Measurements from ENCODE around the gene KDM4C.

KDM4C gene

DNA sequence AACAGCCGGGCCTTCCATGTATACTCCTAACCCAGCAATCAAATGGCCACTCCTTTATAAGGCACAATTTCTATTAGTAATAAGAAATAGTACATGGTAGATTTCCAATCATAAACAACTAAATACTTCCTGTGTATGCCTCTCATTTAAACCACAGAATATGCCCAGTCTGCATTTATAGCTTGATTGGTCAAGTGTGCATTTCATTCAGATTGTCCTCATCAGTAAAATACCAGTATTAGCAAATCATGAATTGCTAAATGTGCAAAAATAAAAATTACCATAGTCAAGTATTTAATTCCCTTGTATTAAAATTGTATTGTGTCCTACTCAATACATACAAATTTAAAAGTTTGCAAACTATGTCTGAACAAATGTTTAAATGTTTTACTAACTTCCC is 406.2 kb downstream of the KDM4C start:
- H3K4me3 ChIP-seq (replicated peaks in 1 of 2; ENCODE audit: low read depth in 2 of 2, low read length in 2 of 2), result no peak overlapping the region
- TF ChIP-seq, protein P1, sequence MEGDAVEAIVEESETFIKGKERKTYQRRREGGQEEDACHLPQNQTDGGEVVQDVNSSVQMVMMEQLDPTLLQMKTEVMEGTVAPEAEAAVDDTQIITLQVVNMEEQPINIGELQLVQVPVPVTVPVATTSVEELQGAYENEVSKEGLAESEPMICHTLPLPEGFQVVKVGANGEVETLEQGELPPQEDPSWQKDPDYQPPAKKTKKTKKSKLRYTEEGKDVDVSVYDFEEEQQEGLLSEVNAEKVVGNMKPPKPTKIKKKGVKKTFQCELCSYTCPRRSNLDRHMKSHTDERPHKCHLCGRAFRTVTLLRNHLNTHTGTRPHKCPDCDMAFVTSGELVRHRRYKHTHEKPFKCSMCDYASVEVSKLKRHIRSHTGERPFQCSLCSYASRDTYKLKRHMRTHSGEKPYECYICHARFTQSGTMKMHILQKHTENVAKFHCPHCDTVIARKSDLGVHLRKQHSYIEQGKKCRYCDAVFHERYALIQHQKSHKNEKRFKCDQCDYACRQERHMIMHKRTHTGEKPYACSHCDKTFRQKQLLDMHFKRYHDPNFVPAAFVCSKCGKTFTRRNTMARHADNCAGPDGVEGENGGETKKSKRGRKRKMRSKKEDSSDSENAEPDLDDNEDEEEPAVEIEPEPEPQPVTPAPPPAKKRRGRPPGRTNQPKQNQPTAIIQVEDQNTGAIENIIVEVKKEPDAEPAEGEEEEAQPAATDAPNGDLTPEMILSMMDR (IDR thresholded peaks at IDR 0.05; ENCODE audit: low read depth, low read length), result no peak
- no peak for DNase-seq (ENCODE audit: low read depth in 2 of 2)

DNA sequence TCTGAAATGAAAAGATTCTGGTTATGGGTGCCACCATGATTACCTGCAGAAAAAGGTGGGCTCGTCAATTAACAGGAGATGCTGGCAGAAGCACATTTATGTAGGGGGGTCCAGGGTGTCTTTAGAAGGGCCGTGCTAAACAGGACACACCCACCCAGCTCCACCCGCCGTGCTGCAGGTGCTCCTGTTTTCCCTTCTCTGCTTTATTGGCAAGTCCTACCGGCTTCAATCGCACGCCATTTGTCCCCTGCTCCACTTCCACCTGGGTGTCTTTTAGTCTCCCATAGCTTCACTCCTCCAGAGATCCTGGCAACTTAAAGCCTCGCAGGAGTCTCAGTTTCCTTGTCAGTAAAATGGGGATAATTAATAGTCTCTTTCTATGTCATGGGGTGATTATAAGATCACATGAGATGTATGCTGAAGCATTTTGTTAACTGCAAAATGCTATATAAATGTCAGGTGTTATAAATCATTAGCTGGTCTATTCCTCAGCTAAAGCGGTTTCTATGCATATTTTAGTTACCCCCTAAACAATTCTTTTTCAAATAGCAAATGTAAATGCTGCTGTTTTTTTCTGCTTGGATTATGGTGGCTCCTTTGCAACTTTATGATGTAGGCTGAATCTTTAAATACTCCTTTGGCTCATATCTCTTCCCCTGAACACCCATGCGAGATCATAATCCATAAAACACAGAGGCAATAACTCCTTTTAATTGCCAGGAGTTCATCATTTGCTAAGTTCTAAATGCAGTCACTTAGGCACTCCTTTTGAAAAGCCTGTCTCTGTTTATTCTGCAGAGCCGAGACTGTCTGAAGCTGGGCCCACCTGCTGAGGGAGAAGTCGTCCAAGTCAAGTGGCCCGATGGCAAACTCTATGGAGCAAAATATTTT is 406.9 kb downstream of the KDM4C start:
- DNase-seq (ENCODE audit: low read depth in 2 of 2), result no peak
- TF ChIP-seq, protein P1 (IDR thresholded peaks at IDR 0.05; ENCODE audit: low read depth, low read length), result no peak
- no peak overlapping the region for H3K4me3 ChIP-seq (replicated peaks in 1 of 2; ENCODE audit: low read depth in 2 of 2, low read length in 2 of 2)

DNA sequence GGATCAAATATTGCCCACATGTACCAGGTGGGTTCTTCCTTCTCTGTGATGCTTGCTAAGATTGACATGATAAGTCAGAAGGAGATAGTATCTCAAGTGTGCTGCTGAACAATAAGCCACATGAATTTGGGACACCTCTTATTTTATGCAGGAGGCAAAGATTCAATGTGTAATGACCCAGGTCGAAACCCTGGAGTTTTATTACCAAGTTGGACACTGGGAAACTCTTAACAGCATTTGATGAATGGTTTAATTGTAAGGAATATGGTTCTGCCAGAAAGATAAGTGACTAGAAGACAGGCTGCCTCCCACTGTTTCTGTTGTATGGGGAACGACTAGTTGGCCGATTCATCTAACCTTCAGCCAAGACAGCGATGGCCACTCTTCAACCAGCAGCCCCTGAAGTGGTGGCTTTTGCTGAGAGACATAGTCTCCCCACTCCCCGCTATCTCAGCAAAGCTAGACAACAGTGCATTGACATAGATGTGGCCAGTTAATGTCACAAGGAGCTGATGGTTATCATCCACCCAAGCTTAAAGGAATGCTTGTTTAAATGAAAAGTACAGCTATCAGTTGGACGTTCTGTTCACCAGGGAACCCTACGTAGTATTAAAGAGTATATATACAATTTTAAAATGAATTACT is 407.7 kb downstream of the KDM4C start:
- H3K4me3 ChIP-seq (replicated peaks in 1 of 2; ENCODE audit: low read depth in 2 of 2, low read length in 2 of 2), result no peak overlapping the region
- DNase-seq (ENCODE audit: low read depth in 2 of 2), result no peak
- TF ChIP-seq, protein P1 (IDR thresholded peaks at IDR 0.05; ENCODE audit: low read depth, low read length), result no peak

DNA sequence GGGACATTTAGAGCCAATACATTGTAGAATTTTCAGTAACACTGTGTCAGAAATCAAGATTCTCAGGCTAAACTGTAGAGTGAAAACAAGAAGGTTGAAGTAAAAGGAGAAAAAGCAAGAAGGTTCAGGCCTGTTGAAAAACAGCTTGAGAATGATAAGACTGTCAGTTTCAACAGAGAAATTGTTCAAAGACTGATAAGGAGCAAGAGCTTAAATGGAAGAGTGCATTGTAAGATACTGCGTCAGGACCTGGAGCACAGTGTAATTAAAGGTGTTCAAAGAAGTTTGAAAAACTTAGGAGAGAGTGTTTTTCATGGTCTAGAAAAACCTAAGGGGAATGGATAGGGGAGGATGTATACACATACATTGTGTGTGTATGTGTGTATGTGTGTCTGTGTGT is 408.3 kb downstream of the KDM4C start:
- TF ChIP-seq, protein P1 (IDR thresholded peaks at IDR 0.05; ENCODE audit: low read depth, low read length), result no peak
- no peak overlapping the region for H3K4me3 ChIP-seq (replicated peaks in 1 of 2; ENCODE audit: low read depth in 2 of 2, low read length in 2 of 2)
- DNase-seq (ENCODE audit: low read depth in 2 of 2), result no peak

DNA sequence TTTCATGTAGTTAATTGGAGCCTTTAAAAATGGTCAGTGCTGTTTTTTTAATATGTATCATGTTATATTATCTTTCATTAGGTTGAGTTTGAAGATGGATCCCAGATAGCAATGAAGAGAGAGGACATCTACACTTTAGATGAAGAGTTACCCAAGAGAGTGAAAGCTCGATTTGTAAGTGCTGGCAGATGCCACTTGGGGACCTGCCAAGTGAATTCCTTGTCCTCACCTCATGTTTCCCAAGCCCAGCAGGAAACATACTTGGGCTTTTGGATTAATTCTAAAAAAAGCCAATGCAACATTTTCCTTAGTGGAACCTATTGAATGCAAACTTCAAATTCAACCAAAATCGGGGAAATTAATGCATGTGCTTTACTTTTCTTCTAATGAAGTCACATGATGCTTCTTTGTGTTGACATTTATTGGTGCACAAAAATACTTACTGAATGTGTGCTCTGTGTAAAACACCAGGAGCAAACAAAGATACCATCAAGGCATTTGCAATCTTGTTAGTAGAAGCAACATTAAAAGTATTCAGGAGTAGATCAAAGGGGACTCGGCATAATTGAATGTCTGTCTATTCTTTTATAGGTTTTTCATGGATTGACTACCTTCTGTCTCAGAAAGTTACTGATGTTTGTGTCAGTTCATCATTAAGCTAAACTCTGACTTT is 412.1 kb downstream of the KDM4C start:
- DNase-seq (ENCODE audit: low read depth in 2 of 2), result peak; percentile 32 to 60
- no peak overlapping the region for H3K4me3 ChIP-seq (replicated peaks in 1 of 2; ENCODE audit: low read depth in 2 of 2, low read length in 2 of 2)
- TF ChIP-seq, protein P1 (IDR thresholded peaks at IDR 0.05; ENCODE audit: low read depth, low read length), result no peak

DNA sequence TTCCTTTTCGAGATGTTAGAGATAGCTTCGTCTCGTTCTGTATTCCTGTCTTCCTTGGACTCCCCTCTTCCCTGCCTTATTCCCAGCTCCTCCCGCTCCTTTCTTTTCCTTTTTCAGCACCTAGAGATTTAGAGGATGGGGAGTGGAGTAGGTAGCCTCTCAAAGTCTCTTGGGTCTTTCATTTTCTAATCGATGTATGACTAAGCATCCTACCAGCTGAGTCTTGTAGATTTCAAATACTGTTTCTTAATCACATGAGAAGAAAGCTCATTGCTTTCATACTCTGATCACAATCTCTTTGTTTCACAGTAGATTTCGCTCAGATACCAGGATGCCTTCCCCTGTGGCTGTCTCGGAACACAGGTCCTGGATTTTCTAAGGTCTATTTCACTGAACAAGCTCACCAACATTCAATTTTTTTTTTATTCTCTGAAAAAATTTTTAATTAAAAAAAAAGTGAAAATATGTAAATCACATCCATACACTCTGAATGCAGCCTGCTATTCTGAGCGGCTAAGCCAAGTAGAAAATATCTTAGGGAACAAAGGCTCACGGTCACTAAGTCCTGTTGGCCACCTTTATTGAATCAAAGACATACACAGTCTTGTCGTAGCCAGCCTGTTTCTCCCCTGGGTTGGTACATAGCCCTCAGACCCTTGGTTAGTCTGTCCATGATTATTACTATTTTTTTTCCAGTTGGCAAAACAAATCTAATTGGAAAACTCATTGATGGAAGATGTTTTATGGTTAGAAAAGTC is 413.8 kb downstream of the KDM4C start:
- H3K4me3 ChIP-seq (replicated peaks in 1 of 2; ENCODE audit: low read depth in 2 of 2, low read length in 2 of 2), result no peak overlapping the region
- DNase-seq (ENCODE audit: low read depth in 2 of 2), result no peak
- TF ChIP-seq, protein P1 (IDR thresholded peaks at IDR 0.05; ENCODE audit: low read depth, low read length), result no peak
